ENCODE results near the gene PCGF1.
A peak's percentile ranks its signal among the peaks of the same experiment; 100 is the strongest.

Gene PCGF1

DNA sequence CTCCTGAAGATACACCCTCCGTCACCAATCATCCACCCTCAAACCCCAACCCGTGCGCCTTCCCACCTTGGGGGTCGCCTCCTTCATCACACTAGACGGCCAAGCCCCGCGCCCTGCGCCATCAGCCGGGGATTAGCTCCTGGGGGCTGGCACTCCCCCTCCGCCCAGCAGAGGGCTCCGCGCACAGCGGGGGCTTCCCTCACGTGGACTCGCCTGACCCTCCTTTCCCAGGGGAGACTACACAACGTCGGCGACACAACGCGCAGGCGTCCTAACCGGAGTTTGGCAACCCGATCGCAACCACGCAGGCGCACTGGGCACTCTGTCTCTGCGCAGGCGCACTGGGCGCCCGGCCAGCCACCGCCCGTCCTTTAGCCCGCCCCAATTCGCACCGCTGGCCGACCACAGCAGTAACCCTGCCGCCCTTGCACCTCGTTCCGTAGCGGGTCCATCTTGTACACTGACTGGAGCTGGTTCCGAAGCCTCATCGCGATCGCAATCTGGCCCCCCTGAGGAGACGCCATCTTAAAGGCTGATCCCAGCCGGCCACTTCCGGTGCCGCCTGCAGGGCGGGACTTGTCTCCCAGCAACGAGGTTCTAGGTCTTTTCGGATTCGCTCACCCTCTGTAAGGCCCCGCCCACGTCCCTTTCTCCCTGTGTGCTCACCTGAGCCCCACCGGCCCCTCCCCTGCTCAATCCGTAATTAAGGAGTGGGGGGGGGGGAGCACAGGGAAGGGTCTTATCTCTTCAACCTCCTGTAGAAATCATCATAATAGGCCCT is at the start of gene PCGF1:
TSS of gene PCGF1 (minus strand) at position 551 of the 781 bp plus-strand sequence. CDS start at position 524, 27 bp downstream.
- Mint-ChIP-seq H3K4me1 (peaks cover 44% of the 10 kb centered on the region), H3K27ac (peak within 1 kb of the TSS; percentile 97), H3K9me3 (no peaks in the 10 kb centered on the region), H3K36me3 (peaks cover 18% of the 10 kb centered on the region), H3K27me3 (peaks cover 36% of the 10 kb centered on the region), H3K4me3 (peak within 1 kb of the TSS; percentile 94)

GRCh38 chr2:74556831-74557370 is 49.4 kb upstream of the PCGF1 start:
- H3K27ac Mint-ChIP-seq: no peak overlapping the region
- peaks cover 9% of the 10 kb centered on the region for H3K4me1 Mint-ChIP-seq
- peaks cover 1% of the 10 kb centered on the region for H3K27me3 Mint-ChIP-seq
- H3K4me3 Mint-ChIP-seq: peak overlapping the region; percentile 47
- no peaks in the 10 kb centered on the region for H3K36me3 Mint-ChIP-seq
- H3K9me3 Mint-ChIP-seq: no peaks in the 10 kb centered on the region

GRCh38 chr2:74556159-74556558 is 48.7 kb upstream of the PCGF1 start:
- H3K36me3 Mint-ChIP-seq: no peaks in the 10 kb centered on the region
- H3K9me3 Mint-ChIP-seq: no peaks in the 10 kb centered on the region
- peak overlapping the region; percentile 84 for H3K27ac Mint-ChIP-seq
- H3K27me3 Mint-ChIP-seq: peaks cover 8% of the 10 kb centered on the region
- H3K4me1 Mint-ChIP-seq: peaks cover 9% of the 10 kb centered on the region
- H3K4me3 Mint-ChIP-seq: peak overlapping the region; percentile 58

DNA sequence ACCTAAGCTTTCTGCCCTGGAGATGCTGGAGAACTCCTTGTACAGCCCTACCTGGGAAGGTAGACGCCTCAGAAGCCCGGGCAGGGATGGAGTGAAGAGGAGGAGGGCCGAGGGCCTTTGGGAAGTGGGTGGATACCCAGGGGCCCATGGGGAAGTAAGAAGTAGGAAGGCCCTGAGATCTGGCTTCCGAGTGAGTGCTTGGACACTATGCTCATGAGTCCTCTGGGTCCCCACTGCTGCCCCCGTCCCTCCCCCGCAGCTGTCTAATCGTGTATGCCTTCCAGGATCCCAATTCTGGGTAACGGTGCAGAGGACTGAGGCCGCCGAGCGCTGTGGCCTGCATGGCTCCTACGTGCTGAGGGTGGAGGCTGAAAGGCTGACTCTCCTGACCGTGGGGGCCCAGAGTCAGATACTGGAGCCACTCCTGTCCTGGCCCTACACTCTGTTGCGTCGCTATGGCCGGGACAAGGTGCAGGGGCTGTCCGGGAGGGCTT is 48.2 kb upstream of the PCGF1 start:
- peaks cover 9% of the 10 kb centered on the region for H3K4me1 Mint-ChIP-seq
- H3K9me3 Mint-ChIP-seq: no peaks in the 10 kb centered on the region
- no peaks in the 10 kb centered on the region for H3K36me3 Mint-ChIP-seq

GRCh38 chr2:74554820-74555531 is 47.5 kb upstream of the PCGF1 start:
- peaks cover 9% of the 10 kb centered on the region for H3K4me1 Mint-ChIP-seq
- peak overlapping the region; percentile 88 for H3K27ac Mint-ChIP-seq
- no peaks in the 10 kb centered on the region for H3K36me3 Mint-ChIP-seq
- H3K27me3 Mint-ChIP-seq: peaks cover 14% of the 10 kb centered on the region
- no peaks in the 10 kb centered on the region for H3K9me3 Mint-ChIP-seq
- H3K4me3 Mint-ChIP-seq: peak overlapping the region; percentile 95

More for the DNA sequence above, 48.2 kb upstream of the PCGF1 start:
- Mint-ChIP-seq H3K27me3 (peaks cover 9% of the 10 kb centered on the region), H3K27ac (peak overlapping the region; percentile 88), H3K4me3 (peak overlapping the region; percentile 95)

DNA sequence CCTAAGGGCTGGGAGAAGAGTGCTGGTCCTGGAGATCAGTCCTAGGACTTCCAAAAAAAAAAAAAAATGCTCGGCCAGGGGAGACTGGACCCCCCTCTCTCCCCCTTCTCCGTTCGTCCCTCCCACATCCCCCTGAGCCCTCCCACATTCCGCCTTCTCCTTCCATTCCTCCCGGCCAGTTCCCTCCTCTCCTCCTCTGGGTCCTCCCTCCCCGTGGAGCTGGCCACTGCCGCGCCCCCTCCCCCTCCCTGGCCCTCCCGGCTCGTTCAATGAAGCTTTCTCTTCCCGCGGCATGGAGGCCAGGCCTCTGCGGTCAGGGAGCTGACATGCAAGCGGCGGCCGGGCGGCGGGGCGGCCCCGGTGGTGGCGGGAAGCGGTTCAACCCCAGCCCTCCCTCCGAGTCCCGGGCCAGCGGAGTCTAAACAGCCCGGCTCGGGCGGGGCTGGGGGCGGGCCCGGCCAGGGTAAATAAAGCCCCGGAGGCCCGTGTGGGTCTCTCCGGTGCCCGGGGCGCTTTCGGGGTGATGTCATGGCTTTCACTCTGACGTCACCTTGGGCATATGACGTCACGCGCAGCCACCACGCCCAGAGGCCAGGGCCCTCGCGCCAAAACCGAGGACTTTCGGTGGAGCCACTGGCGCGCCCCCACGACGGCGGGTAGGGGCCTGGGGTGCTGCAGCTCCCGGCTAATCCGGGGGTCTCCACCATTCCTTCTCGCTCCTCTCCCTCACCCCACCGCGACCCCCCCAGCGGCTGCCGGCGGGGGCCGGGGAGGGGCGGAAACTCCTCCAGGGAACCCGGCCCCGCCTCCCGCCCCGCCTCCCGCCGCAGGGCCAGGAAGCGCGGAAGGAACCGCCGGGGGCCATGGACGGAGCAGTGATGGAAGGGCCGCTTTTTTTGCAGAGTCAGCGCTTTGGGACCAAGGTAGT is 46.7 kb upstream of the PCGF1 start, which contains the start of the genes DOK1 and LOXL3:
TSS of gene DOK1 (plus strand) at position 829 of the 928 bp plus-strand sequence. CDS start at position 864, 35 bp downstream.
TSS of gene LOXL3 (minus strand) at position 51 of the 928 bp plus-strand sequence. CDS start 1,308 bp downstream, outside the sequence.
- Mint-ChIP-seq H3K4me3 (peak within 1 kb of the TSS; percentile 95), H3K36me3 (no peaks in the 10 kb centered on the region), H3K27ac (peak within 1 kb of the TSS; percentile 88), H3K9me3 (no peaks in the 10 kb centered on the region), H3K27me3 (peaks cover 19% of the 10 kb centered on the region), H3K4me1 (peaks cover 9% of the 10 kb centered on the region)

- H3K36me3 Mint-ChIP-seq: no peaks in the 10 kb centered on the region
- H3K9me3 Mint-ChIP-seq: no peaks in the 10 kb centered on the region
- H3K4me3 Mint-ChIP-seq: peak overlapping the region; percentile 67
Observed at GRCh38 chr2:74552914-74553811, 45.7 kb upstream of the PCGF1 start.

GRCh38 chr2:74551942-74552913 is 44.7 kb upstream of the PCGF1 start:
- H3K9me3 Mint-ChIP-seq: no peaks in the 10 kb centered on the region
- H3K27me3 Mint-ChIP-seq: peaks cover 31% of the 10 kb centered on the region
- no peaks in the 10 kb centered on the region for H3K36me3 Mint-ChIP-seq
- H3K4me3 Mint-ChIP-seq: peak overlapping the region; percentile 55
- no peak overlapping the region for H3K27ac Mint-ChIP-seq
- peaks cover 16% of the 10 kb centered on the region for H3K4me1 Mint-ChIP-seq

More at GRCh38 chr2:74552914-74553811, 45.7 kb upstream of the PCGF1 start:
- Mint-ChIP-seq H3K27ac (peak overlapping the region; percentile 43), H3K27me3 (peaks cover 23% of the 10 kb centered on the region), H3K4me1 (peaks cover 13% of the 10 kb centered on the region)

DNA sequence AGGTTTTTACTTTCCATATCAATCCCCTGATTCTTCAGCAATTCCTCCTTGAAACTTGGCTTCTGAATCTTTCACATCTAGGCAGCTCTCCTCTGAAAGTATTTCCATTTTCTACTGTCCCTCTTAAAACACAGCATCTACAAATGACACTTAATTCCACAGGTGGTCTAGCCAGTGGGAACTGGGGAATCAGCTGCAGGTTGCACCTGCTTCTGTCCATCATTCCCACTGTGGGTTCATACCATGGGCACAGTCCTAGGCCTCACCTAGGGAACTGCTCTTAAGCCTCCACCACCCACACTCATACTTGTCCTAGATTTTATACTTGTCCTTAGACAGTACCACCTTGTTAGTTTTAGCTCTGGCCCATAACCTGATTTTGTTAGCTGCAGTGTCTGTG is 44.0 kb upstream of the PCGF1 start:
- peaks cover 33% of the 10 kb centered on the region for H3K27me3 Mint-ChIP-seq
- no peak overlapping the region for H3K4me3 Mint-ChIP-seq
- no peaks in the 10 kb centered on the region for H3K9me3 Mint-ChIP-seq
- H3K27ac Mint-ChIP-seq: peak overlapping the region; percentile 10
- H3K4me1 Mint-ChIP-seq: peaks cover 16% of the 10 kb centered on the region
- no peaks in the 10 kb centered on the region for H3K36me3 Mint-ChIP-seq

GRCh38 chr2:74550231-74550630 is 42.7 kb upstream of the PCGF1 start:
- H3K4me3 Mint-ChIP-seq: peak overlapping the region; percentile 56

DNA sequence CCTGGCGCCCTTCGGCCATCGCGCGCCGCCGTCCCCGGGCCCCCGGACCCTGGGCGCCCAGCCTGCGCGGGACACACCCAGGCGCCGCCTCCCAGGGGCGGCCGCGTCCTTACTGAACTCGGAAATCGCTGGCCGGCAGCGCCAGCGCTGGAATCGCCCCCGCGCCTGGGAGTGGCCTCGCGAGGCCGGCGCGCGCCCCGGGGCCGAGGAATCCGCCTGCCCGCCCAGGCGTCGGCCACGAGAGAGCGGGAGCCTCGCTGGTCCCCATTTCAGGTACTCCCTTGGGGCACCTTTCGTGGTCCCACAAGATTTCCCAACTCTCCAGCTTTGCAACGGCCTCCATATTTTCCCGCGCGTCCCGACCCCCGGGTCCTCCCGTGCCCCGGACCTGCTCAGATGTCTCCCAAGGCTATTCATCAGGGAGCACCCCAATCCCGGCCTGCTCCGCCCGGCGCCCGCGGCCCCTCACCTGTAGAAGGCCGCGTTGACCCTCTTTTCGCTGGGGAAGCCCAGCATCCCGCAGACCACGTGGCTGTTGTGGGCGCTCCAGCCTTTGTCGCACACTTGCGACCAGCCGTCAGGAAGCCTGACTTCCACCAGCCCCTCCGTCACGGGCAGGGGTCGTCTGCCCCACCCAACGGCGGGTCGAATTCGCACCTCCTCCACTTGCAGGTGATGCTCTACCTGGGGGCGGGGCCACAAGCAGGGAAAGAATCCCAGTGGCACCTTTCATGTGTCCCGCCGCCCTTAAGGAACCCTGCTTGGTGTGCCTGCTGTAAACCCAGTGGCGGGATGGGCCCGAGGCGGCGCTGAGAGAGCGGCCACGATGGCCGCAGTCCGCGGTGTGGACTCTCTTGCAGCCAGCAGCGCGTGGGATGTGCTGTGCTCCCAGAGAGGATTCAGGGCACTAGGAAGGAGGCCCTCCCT is 41.7 kb upstream of the PCGF1 start:
- Mint-ChIP-seq H3K27me3 (peaks cover 33% of the 10 kb centered on the region), H3K4me1 (peaks cover 7% of the 10 kb centered on the region), H3K36me3 (no peaks in the 10 kb centered on the region), H3K4me3 (peak overlapping the region; percentile 45), H3K27ac (no peak overlapping the region), H3K9me3 (no peaks in the 10 kb centered on the region)

More at GRCh38 chr2:74550231-74550630, 42.7 kb upstream of the PCGF1 start:
- peaks cover 10% of the 10 kb centered on the region for H3K4me1 Mint-ChIP-seq
- H3K9me3 Mint-ChIP-seq: no peaks in the 10 kb centered on the region
- no peaks in the 10 kb centered on the region for H3K36me3 Mint-ChIP-seq
- H3K27me3 Mint-ChIP-seq: peaks cover 33% of the 10 kb centered on the region
- H3K27ac Mint-ChIP-seq: no peak overlapping the region

- Mint-ChIP-seq H3K27ac (no peak overlapping the region), H3K27me3 (peaks cover 33% of the 10 kb centered on the region), H3K36me3 (no peaks in the 10 kb centered on the region), H3K4me3 (peak overlapping the region; percentile 83), H3K9me3 (no peaks in the 10 kb centered on the region), H3K4me1 (peaks cover 7% of the 10 kb centered on the region)
Observed at GRCh38 chr2:74548285-74548899, 40.9 kb upstream of the PCGF1 start.

All from activated naive CD4-positive, alpha-beta T cell treated with anti-CD3 and anti-CD28 coated beads, Interleukin-2, amount 50 U/mL, for 24 hours (primary cell).